HK-2 (cell line): ENCODE results near the gene FASN.

Source experiments
- DNase-seq: peaks from one replicate; pipeline ENCODE4 v3.0.0-alpha.2; 2018; ENCODE audit not compliant: unreplicated experiment

FASN gene

DNA sequence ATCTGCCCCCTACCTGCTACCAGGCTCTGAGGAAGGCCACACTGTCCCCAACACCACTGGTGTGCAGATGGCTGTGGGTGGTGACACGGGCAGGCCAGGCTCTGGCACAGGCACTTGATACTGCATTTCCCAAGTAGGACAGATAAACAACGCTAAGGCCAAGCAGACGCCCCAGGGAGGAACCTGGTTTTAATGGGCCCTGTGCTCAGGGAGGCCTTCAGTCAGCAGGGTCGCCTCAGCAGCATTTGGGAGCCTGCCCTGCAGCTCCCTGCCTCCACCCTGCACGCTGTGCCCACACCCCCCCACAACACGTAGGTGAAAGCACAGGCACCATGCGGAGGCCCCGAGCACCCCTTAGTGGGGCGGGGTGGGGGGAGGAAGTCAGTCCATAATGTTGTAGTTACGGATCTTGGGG lies 3.3 kb upstream of the FASN start:
- no peak for DNase-seq

DNA sequence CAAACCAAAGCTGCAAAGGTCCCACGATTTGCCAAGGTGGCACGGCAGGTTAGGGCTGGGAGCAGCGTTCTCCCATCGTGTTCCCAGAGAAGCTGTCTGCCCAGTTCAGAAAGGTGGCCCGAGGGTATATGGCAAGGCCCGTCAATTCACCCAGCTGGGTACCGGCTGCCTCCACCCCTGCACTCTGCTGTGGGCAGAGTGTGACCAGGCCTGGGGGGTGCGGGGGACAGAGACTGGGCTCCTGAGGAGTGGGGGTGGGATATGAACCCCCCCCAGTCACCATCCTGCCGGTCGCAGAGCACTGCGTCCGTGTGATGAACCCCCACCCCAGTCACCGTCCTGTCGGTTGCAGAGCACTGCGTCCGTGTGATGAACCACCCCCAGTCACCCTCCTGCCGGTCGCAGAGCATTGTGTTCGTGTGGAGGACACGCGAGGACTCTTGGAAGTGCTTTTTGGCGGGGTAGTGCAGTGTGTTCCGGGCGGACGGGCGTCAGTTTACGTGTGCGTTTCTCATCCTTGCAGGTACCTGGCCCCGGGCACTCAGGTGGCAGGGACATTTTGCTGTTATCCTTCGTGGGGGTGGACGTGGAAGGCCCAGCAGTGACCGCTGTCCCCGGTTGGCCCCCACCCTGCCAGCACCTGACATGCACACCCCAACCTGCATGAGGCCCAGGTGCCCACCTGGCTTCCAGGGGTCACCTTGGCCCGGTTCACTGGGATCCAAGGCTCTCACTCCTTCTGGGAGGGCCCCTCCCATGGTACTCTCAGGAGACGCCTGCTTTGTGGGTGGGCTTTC lies 2.7 kb upstream of the FASN start:
- no peak for DNase-seq

DNA sequence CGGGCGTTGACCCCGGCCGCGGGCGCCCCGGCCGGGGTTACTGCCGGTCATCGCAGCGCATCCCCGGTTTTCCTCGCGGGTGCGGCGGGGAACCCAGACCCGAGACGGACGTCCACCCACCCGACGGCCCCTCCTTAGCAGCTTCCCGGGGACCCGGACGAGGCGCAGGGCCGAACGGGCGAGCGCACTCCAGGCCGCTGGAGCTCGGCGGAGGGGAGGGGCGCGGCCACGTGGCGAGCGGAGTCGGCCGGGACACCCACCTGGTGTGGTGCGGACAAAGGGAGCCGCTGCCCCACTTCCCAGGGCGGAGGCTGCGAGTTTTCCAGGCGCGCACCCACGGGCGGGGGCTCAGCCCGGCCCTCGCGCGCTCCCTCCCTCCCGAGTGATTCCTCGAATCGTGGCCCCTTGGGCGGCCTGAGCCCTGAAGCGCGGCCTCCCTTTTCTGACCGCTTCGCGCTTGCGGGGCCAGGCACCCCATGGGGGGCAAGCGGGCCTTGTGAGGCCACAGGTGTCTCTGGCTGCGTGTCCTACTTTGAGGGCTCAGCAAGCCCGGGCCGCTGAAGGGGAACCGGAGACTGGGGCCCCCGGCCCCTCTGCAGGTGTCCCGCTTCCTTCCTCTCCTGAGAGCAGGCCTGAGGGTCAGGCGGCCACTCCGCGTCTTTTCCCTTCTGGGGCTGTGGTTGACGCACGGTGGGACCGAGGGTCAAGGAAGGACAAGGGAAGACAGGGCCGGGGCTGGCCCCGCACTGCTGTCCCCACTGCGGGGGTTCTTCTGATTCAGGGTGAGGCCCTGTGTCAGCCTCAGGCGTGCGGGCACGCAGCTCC lies 1.1 kb upstream of the FASN start:
- DNase-seq, result no peak

DNA sequence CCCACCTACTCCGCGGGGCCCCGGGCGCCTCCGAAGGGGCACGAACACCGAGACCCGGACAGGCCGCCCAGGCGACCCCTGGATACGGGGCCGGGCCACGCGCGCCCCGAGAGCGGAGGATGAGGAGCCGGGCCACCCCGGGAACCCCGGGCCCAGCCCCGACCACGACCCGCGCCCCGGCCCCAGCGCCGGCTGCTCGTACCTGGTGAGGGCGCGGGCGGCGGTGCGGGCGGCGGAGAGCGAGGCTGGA lies 192 bp downstream of the FASN start:
- peak; percentile 42 for DNase-seq

DNA sequence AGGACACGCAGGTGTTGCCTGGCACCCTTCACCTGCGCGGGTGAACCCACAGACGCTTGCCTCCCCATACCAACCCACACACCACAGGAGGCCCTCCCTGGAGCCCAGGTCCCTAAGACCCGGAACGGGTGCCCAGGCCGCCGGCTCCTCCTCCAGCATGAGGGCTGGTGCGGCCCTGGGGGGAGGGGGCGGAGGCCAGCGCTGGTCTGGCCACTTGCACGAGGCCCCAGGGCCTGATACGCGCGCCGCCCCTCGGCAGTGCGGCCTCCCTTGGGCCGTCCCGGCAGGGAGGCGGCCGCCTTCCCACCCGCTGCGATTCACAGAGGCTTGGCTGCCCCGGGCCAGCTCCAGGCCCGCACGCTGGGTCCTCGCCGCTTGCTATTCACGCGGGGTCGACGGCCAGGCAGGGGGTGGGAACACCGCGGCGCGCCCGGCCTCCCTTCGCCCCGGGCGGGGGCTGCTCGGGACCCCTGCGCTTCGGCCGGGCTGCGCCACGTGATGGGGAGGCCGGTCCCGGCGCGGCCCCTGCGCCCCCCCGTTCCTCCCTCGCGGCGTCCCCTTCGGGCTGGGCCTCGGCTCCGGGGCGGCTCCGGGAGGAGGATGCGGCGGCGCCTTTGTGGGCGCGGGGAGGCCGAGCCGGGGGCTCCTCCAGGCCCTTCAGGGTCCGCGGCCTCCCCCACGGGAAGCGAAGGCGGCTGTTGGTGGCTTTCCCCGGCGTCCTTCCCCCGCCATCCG lies 685 bp downstream of the FASN start:
- peak; percentile 66 for DNase-seq

DNA sequence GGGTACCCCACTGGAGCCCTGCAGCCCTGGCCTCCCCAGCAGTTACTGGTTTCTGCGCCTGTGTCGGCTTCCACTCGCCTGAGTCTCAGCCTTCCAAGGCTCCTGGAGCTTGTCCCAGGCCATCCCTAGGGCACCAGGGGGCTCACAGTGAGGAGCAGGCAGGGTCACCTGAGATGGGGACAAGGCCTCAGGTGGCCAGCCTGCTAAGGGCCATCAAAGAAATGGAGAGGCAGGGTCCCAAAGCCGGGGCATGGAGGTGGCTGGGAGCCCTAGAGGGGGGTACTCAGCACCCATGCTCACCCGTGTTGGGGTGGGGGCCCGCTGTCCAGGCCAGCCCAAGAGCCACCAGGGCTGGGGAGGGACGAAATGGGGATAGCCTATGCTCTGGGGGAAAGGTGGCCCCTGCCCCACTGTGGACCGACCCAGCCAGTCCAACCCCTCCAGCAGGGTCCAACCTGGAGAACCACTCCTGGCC lies 1.3 kb downstream of the FASN start:
- no peak for DNase-seq

DNA sequence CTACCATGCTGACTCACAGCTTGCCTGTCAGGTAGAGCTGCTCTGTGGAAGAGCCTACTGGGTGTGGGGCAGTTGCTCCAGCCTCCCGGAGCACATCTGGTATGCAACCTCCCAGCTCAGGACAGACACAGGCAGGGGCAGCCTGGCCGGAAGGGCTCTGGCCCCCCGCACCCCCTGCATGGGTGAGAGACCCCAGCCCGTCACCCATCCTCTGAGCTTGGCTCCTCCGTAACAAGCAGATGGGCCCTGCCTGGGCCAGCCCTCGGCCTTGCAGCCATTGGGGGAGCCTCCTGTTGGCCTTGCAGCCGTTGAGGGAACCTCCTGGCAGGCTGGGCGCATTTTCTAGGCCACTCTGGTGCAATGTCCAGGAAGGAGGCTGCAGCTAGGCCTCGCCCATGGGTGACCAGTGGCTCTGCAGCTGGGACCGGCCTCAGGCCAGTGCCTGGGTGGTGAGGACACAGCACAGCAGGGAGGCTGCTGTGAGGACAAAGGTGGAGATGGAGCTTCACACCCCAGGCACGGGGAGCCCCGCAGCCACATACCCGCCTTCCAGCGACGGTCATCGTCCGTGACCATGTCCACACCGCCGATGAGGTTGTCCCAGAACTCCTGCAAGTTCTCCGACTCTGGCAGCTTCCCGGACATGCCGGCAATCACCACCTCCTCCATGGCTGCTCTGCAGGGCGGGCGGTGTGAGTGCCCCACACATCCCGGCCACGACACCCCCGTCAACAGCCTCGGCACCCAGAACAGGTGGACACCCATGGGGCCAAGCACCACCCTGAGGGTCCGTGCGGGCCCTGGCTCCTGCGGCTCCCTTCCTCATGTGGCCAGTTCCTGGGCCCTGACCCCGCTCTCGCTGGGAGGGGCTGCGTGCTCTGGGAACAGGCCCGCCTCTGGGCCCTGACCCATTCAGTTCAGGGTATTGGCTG lies 2.0 kb downstream of the FASN start:
- DNase-seq, result no peak

DNA sequence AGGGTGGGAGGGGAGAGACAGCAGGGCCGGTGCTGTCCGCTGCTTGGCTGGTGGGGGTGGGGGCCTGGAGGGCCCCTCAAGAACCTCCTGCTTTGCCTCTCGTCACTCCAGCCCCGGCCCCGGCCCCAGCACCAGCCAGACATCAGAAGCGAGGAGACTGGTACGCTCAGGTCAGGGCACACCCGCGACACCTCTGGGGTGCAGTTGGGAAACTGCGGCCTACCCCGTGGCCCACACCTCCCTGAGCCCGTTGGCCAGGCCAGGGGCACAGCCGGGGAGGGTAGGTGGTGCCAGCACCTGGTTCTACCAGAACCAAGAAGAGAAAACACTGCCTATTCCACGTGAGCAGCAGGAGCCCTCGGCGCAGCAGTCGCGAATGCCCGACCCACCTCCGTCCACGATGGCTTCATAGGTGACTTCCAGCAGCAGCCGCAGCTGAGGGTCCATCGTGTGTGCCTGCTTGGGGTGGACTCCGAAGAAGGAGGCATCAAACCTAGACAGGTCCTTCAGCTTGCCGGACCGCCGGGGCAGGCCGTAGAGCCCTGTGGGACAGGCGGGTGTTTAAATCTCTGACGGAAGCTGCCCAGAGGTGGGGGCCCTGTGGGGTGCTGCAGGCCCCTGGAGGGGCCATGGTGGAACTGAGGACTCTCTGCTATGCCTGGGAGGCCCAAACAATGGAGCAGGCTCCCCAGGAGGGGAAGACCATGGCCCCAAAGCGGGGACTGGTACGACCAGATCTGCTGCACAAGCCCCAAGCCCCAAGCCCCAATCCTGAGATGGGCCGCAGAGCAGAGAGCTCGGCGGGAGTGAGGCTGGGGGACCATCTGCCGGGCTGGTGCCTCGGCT lies 2.9 kb downstream of the FASN start:
- DNase-seq, result no peak

DNA sequence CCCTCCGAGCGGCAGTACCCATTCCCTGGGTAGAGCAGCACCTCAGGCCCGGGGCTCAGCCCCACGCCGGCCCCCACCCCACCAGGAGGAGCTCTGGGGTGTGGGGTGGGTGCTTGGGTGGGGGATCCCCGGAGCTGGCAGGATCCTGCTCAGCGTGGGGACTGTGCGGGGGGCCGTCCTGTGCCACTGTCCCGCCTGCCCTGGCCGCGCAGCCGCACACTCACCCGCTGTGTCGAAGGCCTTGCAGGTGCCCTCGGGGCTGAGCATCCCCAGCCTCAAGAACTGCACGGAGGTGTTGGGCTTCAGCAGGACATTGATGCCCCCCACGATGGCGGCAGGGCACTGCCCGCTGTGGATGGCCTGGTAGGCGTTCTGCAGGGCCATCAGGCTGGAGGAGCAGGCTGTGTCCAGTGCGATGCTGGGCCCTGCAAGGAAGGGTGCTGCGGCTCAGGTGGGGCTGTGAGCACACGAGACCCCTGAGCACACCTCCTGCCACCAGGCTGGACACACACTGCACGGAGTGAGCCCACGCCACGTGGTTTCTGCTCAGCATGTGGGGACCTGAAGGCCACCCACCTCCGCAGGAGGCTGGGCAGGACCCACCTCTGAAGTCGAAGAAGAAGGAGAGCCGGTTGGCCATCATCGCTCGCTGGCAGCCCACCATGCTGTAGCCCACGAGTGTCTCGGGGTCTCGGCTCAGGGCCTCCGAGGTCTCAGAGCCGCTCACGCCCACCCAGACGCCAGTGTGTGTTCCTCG lies 4.9 kb downstream of the FASN start:
- no peak for DNase-seq

DNA sequence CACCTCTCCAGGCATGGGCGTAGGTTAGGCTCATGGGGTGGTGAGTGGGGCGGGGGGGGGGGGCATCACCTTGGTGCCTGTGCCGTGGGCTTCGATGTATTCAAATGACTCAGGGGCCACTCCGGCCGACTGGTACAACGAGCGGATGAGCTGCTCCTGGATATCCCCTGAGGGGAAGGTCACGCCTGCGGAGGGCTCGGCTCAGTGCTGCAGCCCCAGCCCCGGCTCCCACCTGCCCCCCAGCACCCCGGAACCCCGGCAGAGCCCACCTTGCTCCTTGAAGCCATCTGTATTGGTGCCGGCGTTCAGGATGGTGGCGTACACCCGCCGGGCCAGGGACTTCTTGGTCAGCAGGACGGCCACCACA lies 5.4 kb downstream of the FASN start:
- DNase-seq, result no peak

DNA sequence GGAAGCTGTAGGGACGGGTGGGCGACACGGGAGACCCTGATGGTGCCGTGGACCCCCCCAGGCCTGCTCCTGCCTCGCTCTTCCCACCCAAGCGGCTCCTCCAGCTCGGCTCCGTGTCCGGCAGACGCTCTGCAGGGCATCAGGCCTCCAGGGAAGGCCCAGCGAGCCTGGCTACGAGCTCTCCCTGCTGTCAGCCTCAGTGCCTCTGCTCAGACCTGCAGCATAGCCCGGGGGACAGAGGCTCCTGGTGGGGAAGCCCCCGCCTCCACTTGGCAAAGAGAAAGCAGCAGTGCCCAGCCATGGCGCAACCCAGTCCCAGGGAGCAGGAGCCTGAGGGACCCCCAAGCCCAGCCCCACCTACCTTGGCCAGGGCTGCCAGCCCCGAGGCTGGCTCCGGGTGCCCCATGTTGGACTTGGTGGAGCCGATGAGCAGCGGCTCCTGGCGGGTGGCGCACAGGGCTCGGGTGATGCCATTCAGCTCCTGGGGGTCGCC lies 5.9 kb downstream of the FASN start:
- DNase-seq, result no peak

DNA sequence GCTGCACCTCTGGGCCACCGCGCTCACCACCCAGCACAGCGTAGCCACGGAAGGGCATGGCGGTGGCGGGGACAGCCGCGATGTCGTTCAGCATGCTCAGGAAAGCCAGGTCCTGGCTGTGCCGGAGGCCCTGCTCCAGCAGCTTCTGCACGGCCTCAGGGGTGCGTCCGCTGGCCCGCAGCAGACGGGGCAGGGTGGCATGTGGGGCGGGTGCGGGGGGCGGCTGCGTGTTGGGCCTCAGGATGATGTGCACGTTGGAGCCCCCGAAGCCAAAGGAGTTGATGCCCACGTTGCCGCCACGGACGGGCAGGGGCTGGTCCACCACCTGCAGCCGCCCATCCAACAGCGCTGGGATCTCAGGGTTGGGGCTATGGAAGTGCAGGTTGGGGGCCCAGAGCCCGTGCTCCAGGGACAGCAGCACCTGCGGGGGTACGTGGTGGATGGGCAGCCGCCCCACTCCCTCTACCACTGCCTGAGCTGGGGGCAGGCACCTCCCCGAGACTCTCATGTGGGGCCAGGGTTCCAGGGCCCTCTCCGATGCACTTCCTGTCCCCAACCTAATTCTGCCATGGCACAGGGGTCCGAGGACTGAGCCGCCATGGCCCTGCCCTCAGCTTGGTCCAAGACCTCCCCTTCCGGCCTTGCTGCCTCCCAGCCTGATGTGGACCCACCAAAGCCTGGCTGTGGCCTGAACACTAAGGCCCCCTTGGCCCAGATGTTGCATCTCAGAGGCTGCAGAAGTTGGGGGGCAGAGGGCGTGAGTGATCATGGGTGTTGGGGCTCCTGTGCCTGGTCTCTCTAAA lies 6.6 kb downstream of the FASN start:
- DNase-seq, result no peak

DNA sequence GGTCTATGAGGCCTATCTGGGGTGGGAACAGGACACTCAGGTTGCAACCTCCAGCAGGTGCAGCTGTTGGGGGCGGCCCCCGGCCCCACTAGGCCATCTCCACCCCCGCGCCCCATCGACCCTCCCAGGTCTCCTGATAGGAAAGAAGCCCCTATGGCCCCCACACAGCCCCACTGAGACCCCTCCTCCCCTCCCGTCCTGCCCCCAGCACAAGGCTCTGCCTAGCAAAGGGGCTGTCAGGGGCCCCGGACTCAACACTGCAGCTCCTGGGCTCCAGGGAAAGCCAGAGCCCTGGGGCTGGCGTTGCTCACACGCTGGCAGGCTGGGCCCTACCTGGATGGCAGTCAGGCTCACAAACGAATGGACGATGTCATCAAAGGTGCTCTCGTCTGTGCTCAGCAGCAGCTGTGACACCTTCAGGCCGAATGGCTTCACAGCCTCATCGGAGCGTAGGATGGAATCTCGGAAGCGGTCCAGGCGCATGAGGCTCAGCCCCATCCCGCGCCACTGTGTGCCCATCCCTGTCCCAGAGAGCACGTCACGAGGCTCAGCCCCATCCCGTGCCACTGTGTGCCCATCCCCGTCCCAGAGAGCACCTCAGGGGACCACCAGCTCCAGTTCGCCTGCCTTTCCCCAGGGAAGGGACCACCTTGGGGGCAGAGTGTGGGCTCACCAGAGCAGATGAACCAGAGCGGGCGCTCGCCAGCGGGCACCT lies 7.3 kb downstream of the FASN start:
- no peak for DNase-seq

DNA sequence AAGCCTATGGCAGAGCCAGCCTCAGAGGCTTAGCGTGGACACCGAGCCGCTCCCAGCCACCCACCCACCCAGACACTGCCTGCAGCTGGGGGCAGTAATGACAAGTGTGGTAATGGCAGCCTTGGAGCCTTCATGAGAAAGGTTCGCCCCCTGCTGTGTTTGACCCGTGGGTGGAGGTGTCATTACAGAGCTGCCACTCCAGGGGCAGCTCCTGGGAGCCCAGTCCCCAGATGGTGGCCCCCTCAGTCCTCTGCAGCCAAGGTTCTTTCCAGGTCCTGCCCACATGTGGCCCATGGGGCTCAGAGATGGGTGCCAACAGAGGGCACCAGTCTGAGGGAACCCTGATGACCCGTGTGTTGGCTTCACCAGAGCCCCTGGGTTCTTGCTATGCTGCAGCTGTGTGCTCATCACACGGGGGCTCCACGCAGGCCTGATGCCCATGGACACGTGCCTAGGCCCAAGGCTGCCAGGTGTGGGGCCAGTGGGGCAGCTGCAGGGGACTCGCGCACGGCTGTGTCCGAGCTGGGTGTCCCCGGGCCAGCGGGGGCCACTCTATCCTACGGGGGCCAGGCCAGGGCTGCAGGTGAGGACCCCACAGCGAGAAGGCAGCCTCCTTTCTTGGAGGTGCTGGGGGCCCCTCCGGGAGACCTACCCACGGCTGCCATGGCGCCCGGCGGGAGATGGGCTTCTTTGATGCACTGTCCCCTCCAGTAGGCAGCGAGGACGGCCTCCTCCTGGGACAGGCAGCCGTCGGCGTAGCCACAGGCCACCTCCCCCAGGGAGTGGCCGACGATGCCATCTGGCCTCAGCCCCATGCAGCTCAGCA lies 8.1 kb downstream of the FASN start:
- DNase-seq, result no peak

DNA sequence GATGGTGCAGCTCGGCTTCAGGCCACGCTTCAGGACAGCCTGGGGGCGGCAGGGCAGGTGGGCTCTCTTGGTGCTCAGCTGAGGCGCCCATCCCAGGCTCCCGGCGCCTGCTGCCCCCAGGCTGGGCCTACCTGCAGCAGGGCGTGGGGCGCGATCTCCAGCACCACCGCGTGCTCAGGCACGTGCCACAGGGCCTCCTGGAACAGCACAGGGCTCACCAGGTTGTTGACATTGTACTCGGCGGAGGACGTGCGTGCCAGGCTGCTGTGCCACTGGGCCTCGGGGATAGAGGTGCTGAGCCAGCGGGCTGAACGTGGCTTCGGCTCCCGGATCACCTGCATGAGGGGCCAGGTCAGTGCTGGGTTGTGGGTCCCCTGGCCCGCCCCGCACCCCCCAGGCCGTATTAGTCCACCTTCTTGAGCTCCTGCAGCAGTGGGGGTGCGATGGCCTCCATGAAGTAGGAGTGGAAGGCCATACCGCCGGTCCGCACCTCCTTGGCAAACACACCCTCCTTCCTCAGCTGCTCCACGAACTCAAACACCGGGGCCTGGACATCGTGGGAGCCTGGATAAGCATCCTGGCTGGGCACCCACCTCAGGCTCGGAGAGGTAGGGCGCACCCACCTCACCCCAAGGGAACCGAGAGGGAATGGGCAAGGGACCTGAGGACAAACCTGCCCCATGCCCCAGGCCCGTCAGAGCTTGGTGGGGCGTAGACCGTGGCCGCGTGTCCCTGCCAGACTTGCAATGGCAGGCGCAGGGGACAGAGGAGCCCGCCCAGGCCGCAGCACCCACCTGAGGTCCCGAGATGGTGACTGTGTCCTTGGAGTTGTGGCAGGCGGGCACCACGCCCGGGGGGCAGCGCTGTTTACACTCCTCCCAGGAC lies 9.0 kb downstream of the FASN start:
- DNase-seq, result no peak
